GM10266 (cell line): ENCODE measurements around the gene SFXN5.

Experiments used
- DNase-seq: peaks from one replicate; pipeline ENCODE4 v3.0.0; 2012; ENCODE audit errors: extremely low spot score
- TF ChIP-seq, protein P1 (sequence below): IDR thresholded peaks from 2 replicates; pipeline ENCODE4 v1.5.1; 2012; ENCODE audit warnings: mild to moderate bottlenecking, low read depth; ENCODE audit not compliant: control insufficient read depth, insufficient read depth; ENCODE audit errors: missing control alignments

The SFXN5 gene

DNA sequence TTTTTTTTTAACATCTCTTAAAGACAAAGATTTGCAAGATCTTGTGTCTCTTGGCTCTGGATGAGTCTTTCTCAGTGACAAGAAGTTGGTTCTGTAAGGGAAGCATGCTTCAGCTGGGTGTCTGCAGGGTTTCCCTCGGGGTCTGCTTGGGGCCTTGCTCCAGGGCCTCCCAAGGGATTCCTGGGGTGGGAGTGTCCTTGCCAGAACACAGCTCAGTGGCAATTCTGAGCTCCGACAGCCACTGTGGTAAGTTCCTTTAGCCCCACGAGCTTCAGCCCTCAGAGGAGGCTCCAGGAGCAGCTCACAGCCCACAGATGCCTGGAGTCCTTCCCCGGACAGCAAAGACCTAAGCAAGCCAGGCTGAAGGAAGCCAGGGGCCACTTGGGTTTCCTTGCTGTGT is 101.8 kb downstream of the SFXN5 start:
- TF ChIP-seq, protein P1, sequence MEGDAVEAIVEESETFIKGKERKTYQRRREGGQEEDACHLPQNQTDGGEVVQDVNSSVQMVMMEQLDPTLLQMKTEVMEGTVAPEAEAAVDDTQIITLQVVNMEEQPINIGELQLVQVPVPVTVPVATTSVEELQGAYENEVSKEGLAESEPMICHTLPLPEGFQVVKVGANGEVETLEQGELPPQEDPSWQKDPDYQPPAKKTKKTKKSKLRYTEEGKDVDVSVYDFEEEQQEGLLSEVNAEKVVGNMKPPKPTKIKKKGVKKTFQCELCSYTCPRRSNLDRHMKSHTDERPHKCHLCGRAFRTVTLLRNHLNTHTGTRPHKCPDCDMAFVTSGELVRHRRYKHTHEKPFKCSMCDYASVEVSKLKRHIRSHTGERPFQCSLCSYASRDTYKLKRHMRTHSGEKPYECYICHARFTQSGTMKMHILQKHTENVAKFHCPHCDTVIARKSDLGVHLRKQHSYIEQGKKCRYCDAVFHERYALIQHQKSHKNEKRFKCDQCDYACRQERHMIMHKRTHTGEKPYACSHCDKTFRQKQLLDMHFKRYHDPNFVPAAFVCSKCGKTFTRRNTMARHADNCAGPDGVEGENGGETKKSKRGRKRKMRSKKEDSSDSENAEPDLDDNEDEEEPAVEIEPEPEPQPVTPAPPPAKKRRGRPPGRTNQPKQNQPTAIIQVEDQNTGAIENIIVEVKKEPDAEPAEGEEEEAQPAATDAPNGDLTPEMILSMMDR, result no peak
- DNase-seq, result no peak

DNA sequence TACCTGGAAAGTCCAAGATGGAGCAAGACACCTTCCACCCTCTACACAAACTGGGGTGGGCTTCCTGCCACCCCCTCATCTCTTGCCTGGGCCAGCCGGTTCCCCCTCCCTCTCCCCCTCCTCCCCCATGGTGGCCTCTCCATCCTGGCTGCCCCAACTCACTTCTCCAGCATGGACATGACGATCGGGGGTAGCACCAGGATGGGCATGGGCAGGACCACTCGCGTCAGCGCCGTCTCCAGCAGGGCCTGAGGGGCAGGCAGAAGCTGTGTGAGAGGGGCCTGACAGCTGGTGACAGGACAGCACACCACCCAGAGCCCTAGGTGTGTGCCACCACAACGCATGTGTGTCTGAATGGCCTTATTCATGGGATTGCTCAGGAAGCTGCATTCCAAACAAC is 103.2 kb downstream of the SFXN5 start:
- DNase-seq, result no peak
- TF ChIP-seq, protein P1, result no peak

DNA sequence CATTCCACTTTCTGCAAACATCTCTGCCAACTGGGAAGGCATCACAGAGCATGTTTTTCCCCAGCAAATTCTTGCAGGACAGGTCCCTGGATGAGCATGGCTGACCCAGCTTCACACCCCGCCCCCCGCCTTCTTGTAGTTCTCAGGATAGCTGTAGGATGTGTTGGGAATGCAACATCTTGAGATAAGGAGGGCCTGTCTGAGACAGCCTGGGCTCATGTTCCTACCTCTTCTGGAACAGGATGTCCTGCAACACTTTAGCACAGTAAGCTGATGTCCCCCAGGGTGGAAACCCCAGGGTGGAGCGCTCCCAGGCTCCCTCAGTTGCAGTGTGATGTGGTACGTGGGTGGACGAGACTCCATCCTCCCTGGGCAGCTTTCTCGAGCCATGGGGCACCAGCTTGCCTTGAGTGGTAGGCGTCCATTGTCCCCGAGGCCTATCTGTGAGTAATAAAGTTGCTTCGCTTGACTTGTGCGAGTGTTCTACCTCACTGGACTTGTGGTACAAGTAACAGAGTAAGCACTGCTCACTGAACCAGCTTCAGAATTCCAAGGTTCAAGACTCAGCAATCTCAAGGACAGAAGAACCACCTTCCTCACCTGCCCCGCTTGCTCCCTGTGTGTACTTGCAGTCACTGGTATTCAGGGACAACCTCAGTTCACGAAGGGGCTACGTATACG is 105.6 kb downstream of the SFXN5 start:
- TF ChIP-seq, protein P1, result no peak
- DNase-seq, result no peak

DNA sequence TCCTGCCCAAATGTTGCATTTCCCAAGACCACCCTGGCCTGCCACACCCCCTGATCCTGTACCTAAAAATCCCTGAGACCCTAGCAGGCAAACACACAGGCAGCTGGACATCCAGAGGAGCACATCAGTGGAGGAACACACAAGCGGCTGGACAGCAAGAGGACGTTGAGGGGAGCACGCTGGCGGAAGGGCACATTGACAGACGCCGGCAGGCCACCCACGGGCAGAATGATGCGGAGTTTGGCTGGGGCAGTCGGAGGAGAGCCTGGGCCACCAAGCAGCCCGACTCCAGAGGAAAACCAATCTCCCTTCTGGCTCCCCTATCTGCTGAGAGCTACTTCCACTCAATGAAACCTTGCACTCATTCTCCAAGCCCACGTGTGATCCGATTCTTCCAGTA is 106.5 kb downstream of the SFXN5 start:
- TF ChIP-seq, protein P1, result no peak
- DNase-seq, result no peak

DNA sequence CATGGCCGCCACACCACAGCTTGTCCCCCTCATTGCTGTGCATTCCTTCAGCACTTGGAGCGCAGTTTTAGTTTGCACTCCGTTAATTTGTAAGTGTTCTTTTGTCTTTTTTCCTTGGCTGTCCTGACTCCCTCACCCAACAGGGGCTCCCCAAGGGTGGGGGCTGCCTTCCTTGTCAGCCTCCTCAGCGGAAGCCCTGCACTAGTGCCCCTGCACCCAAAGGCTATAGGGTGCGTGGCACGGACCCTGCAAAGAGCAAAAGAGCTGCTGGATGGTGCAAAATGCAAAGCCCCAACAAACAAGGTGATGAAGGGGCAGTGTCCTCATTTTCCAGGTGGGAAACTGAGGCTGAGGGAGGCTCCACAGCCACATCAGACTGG is 107.4 kb downstream of the SFXN5 start:
- TF ChIP-seq, protein P1, result no peak
- no peak for DNase-seq

DNA sequence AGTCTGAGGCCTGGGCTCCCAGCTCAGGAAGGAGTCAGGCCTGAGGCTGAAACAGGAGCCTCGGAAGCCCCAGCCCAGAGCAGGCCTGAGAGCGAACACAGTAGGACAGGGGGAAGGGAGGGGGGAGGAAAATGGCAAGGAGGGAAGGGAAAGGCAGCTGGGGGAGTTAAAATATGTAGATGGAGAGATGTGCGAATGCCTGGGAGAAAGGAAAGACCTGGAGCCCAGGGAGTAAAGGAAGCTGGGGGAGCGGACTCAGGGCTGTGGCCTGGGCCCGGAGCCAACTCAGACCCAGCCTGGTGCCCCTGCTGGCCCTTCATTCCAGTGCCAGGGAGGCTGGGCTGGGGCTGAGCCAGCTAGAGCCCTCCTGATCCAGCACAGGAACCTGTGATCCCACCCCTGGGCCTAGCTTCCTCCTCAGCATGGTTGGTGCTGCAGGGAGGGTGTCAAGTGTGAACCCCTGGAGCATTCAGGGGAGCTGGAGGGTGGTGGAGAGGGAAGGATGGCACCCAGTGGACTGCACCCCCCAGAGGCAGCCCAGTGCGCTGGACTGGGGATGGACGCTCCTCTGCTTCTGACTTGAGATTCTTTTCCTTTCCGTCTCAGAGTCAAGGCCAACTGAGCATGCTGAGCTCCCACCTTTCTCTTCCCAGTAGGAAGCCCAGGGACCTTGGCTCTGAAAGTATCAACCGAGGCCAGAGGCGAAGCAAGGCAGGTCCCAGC is 107.9 kb downstream of the SFXN5 start:
- TF ChIP-seq, protein P1, result no peak

DNA sequence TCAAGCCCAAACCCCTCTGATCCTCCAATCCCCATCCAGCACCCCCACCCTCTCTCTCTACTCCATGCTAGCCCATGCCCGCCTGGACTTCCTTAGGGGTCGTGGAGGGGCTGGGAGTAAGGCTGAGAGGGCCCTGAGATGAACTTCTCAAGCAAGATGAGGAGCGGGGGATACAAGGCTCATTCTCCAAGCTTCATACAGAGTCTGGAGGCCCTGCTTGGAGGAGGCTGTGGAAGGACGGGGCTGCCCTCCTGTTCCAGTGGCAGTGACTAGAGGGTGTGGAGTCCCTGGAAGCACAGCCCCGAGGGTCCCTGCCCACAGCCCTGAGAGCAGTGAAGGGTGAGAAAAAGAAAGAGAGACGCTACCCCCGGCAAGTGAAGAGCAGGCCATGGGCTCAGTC is 108.6 kb downstream of the SFXN5 start:
- DNase-seq, result no peak
- TF ChIP-seq, protein P1, result no peak

More for the DNA sequence above, 107.9 kb downstream of the SFXN5 start:
- DNase-seq, result no peak
